HepG2 (cell line): ENCODE measurements around the gene SENP5. TPM values are rescaled to one million over a fixed set of nuclear protein-coding genes. Genes with fewer than 3 reads are reported as not detected.

Experiments used
- BHLHE40 ChIP-seq: IDR thresholded peaks from 2 replicates; pipeline ENCODE4 v1.6.1; 2011; ENCODE audit warnings: low read length, improper control_type of control experiment
- CSRNP1 ChIP-seq: sonication (generic); formaldehyde crosslinking; IDR thresholded peaks from 2 replicates; pipeline ENCODE4 v1.8.1; 2023; ENCODE audit warnings: mild to moderate bottlenecking, missing genetic modification reagents
- DNMT3B ChIP-seq: conservative IDR thresholded peaks from 2 replicates; pipeline ENCODE4 v1.6.1; 2016; ENCODE audit warnings: missing biosample characterization, control low read depth
- GMEB2 ChIP-seq: IDR thresholded peaks from 2 replicates; pipeline ENCODE4 v1.6.1; 2016; ENCODE audit warnings: missing biosample characterization, missing genetic modification reagents, low read depth
- HINFP ChIP-seq: sonication (generic); formaldehyde crosslinking; IDR thresholded peaks from 2 replicates; pipeline ENCODE4 v1.4.0; 2020; ENCODE audit warnings: low read depth, mild to moderate bottlenecking, missing genetic modification reagents
- IKZF5 ChIP-seq: IDR thresholded peaks from 2 replicates; pipeline ENCODE4 v1.6.1; 2018; ENCODE audit warnings: missing genetic modification reagents, mild to moderate bottlenecking, missing compliant biosample characterization
- KDM2A ChIP-seq: sonication (generic); formaldehyde crosslinking; IDR thresholded peaks from 2 replicates; pipeline ENCODE4 v1.4.0; 2020; ENCODE audit warnings: low read depth, missing genetic modification reagents, borderline replicate concordance
- LRRFIP1 ChIP-seq: sonication (generic); formaldehyde crosslinking; conservative IDR thresholded peaks from 2 replicates; pipeline ENCODE4 v1.4.0; 2020; ENCODE audit warnings: missing genetic modification reagents
- MXD3 ChIP-seq: IDR thresholded peaks from 2 replicates; pipeline ENCODE4 v1.6.1; 2016; ENCODE audit warnings: mild to moderate bottlenecking, missing biosample characterization, missing genetic modification reagents
- REL ChIP-seq: sonication (generic); formaldehyde crosslinking; conservative IDR thresholded peaks from 2 replicates; pipeline ENCODE4 v1.8.0; 2022; ENCODE audit warnings: mild to moderate bottlenecking, missing genetic modification reagents, moderate library complexity
- TAF15 ChIP-seq: fragments of 200-400 bp; formaldehyde crosslinking; IDR thresholded peaks from one replicate; pipeline ENCODE4 v1.6.1; 2018; ENCODE audit warnings: mild to moderate bottlenecking, low read depth, low read length; ENCODE audit not compliant: poor library complexity, severe bottlenecking
- ZNF546 ChIP-seq: sonication (generic); formaldehyde crosslinking; conservative IDR thresholded peaks from 2 replicates; pipeline ENCODE4 v1.8.1; 2023; ENCODE audit warnings: mild to moderate bottlenecking, missing genetic modification reagents
- ZNF576 ChIP-seq: sonication (generic); formaldehyde crosslinking; IDR thresholded peaks from 2 replicates; pipeline ENCODE4 v1.4.0; 2020; ENCODE audit warnings: mild to moderate bottlenecking, missing genetic modification reagents
- ZNF749 ChIP-seq: sonication (generic); formaldehyde crosslinking; IDR thresholded peaks from 2 replicates; pipeline ENCODE4 v1.8.0; 2022; ENCODE audit warnings: mild to moderate bottlenecking, missing genetic modification reagents, moderate library complexity, borderline replicate concordance
- ZNF776 ChIP-seq: sonication (generic); formaldehyde crosslinking; IDR thresholded peaks from 2 replicates; pipeline ENCODE4 v1.4.0; 2020; ENCODE audit warnings: mild to moderate bottlenecking, missing genetic modification reagents
- polyA plus RNA-seq, 8 experiments: library from polyadenylated mRNA; depleted of rRNA in 3 of 8; stranded (reverse) in 7 of 8; unstranded in 1 of 8; fragments of >200 nt; fragmentation: Illumina TruSeq in 4 of 8; extraction: Trizol in 4 of 8; gene quantifications; 2 replicates each; pipeline versions ENCODE4 v1.2.1 to v1.2.3, GENCODE V29; 2011 to 2016; ENCODE audit warnings: low read depth in 4 of 8, missing spikeins in 1 of 8, mixed read lengths in 1 of 8; ENCODE audit not compliant: insufficient read depth in 1 of 8
- total RNA-seq, 5 experiments: library from RNA; depleted of rRNA; stranded (reverse); fragments of >200 nt; fragmentation: Illumina TruSeq; extraction: Trizol; gene quantifications; 2 replicates each; pipeline ENCODE4 v1.2.3, GENCODE V29; 2016; ENCODE audit warnings: low read depth in 1 of 5

SENP5 gene
- total and polyA plus RNA-seq, 2 of the 13 experiments (the other 11 are each of a cell fraction or from before 2014, with no cell fraction given): 17.6 to 30.9 TPM

- TF ChIP-seq LRRFIP1 (no peak), ZNF776 (peak; percentile 96; the same call in 1 of the 2 replicates), CSRNP1 (CRISPR knock-in tag) (no peak), REL (no peak), TAF15 (no peak), MXD3 (0 out of 2 replicates have a peak, but pooled peaks have one; percentile 48), HINFP (CRISPR knock-in tag) (no peak), ZNF576 (0 out of 2 replicates have a peak, but pooled peaks have one; percentile 43), GMEB2 (CRISPR knock-in tag) (no peak), DNMT3B (no peak), BHLHE40 (no peak), ZNF546 (CRISPR knock-in tag) (no peak), KDM2A (CRISPR knock-in tag) (peak; percentile 72), IKZF5 (CRISPR knock-in tag) (no peak; the same call in 1 of the 2 replicates), ZNF749 (peak; percentile 93)
Observed at GRCh38 chr3:196867507-196868296, at the start of gene SENP5 (continued).
